NCI-H2196 (cell line): Measurements from ENCODE around the gene CEBPZOS.

Source experiments
- DNase-seq: peaks from one replicate; lab custom pipeline; 2025; ENCODE audit not compliant: unreplicated experiment; lab: John Stamatoyannopoulos, UW

CEBPZOS gene

GRCh38 chr2:37196320-37197195, at the start of gene CEBPZOS:
TSS of gene CEBPZOS (plus strand) at chr2:37196496. CDS start at chr2:37199705, 3,209 bp downstream.
- peak; percentile 81 for DNase-seq

GRCh38 chr2:37148325-37148724, 48.0 kb upstream of the CEBPZOS start:
- DNase-seq: no peak

GRCh38 chr2:37149626-37150322, 46.5 kb upstream of the CEBPZOS start:
- no peak for DNase-seq

- DNase-seq: no peak
Measured at GRCh38 chr2:37153224-37153623, 43.1 kb upstream of the CEBPZOS start.

GRCh38 chr2:37154785-37155184, 41.5 kb upstream of the CEBPZOS start:
- DNase-seq: no peak

- peak; percentile 24 for DNase-seq
Measured at GRCh38 chr2:37156071-37156856, 40.0 kb upstream of the CEBPZOS start.

GRCh38 chr2:37156857-37157714, 39.2 kb upstream of the CEBPZOS start, which contains the start of gene EIF2AK2:
TSS of gene EIF2AK2 (minus strand) at chr2:37156980. CDS start at chr2:37147806, 9,174 bp downstream.
- DNase-seq: peak; percentile 86

GRCh38 chr2:37164757-37165156, 31.5 kb upstream of the CEBPZOS start:
- no peak for DNase-seq

GRCh38 chr2:37167636-37168180, 28.6 kb upstream of the CEBPZOS start:
- no peak for DNase-seq

GRCh38 chr2:37168217-37168981, 27.9 kb upstream of the CEBPZOS start:
- DNase-seq: peak; percentile 15

- no peak for DNase-seq
Measured at GRCh38 chr2:37171624-37171950, 24.7 kb upstream of the CEBPZOS start.

GRCh38 chr2:37173741-37174140, 22.6 kb upstream of the CEBPZOS start:
- DNase-seq: no peak

- DNase-seq: no peak
Measured at GRCh38 chr2:37180006-37180639, 16.2 kb upstream of the CEBPZOS start.

GRCh38 chr2:37180640-37181039, 15.7 kb upstream of the CEBPZOS start:
- DNase-seq: no peak

GRCh38 chr2:37181726-37182684, 14.3 kb upstream of the CEBPZOS start:
- DNase-seq: no peak

GRCh38 chr2:37188570-37188969, 7.7 kb upstream of the CEBPZOS start, which contains the start of gene SULT6B1:
TSS of gene SULT6B1 (minus strand) at chr2:37188670. CDS start at chr2:37188640, 30 bp downstream.
- DNase-seq: no peak

GRCh38 chr2:37189452-37190153, 6.7 kb upstream of the CEBPZOS start:
- DNase-seq: peak; percentile 4
